H1 (cell line): Measurements from ENCODE around the gene UNC13D.

Experiments
- CREB1 ChIP-seq: IDR thresholded peaks from 2 replicates; pipeline ENCODE4 v1.6.1; 2012; ENCODE audit warnings: inconsistent platforms
- EP300 ChIP-seq, 2 experiments: IDR thresholded peaks; 1 replicate in 1 of 2; 2 replicates in 1 of 2; pipeline ENCODE4 v1.6.1; 2011 to 2012; ENCODE audit warnings: low read depth in 2 of 2, low read length in 2 of 2, mild to moderate bottlenecking in 2 of 2, borderline replicate concordance in 1 of 2, inconsistent platforms in 1 of 2, moderate library complexity in 1 of 2
- EZH2 ChIP-seq: fragments of 200-600 bp; sonication (generic); IDR thresholded peaks from 2 replicates; pipeline ENCODE4 v1.7.1; 2012; ENCODE audit warnings: low read depth, mild to moderate bottlenecking, moderate library complexity, low read length, inconsistent platforms; ENCODE audit not compliant: severe bottlenecking
- POLR2AphosphoS5 ChIP-seq: IDR thresholded peaks from 2 replicates; pipeline ENCODE4 v1.6.1; 2011; ENCODE audit warnings: low read depth, low read length
- RAD21 ChIP-seq, 2 experiments: IDR thresholded peaks in 1 of 2; conservative IDR thresholded peaks in 1 of 2; 2 replicates each; pipeline ENCODE4 v1.6.1; 2011; ENCODE audit warnings: low read depth in 2 of 2, low read length in 2 of 2, improper control_type of control experiment in 1 of 2, inconsistent platforms in 1 of 2, mild to moderate bottlenecking in 1 of 2, moderate library complexity in 1 of 2
- RBBP5 ChIP-seq: IDR thresholded peaks from 2 replicates; pipeline ENCODE4 v1.7.1; 2012; ENCODE audit warnings: low read depth, mild to moderate bottlenecking, inconsistent platforms, low read length, moderate library complexity, borderline replicate concordance
- RXRA ChIP-seq: IDR thresholded peaks from 2 replicates; pipeline ENCODE4 v1.6.1; 2011; ENCODE audit warnings: low read depth, mild to moderate bottlenecking, low read length, moderate library complexity; ENCODE audit not compliant: insufficient read depth
- TF ChIP-seq, protein P1 (sequence below), 3 experiments: IDR thresholded peaks; 1 replicate in 2 of 3; 2 replicates in 1 of 3; pipeline versions ENCODE4 v1.5.1 to v1.6.1; 2011; ENCODE audit warnings: low read length in 3 of 3, mild to moderate bottlenecking in 3 of 3, inconsistent platforms in 2 of 3, low read depth in 1 of 3, moderate library complexity in 1 of 3; ENCODE audit not compliant: insufficient read depth in 1 of 3; ENCODE audit errors: control extremely low read depth in 1 of 3

DNA sequence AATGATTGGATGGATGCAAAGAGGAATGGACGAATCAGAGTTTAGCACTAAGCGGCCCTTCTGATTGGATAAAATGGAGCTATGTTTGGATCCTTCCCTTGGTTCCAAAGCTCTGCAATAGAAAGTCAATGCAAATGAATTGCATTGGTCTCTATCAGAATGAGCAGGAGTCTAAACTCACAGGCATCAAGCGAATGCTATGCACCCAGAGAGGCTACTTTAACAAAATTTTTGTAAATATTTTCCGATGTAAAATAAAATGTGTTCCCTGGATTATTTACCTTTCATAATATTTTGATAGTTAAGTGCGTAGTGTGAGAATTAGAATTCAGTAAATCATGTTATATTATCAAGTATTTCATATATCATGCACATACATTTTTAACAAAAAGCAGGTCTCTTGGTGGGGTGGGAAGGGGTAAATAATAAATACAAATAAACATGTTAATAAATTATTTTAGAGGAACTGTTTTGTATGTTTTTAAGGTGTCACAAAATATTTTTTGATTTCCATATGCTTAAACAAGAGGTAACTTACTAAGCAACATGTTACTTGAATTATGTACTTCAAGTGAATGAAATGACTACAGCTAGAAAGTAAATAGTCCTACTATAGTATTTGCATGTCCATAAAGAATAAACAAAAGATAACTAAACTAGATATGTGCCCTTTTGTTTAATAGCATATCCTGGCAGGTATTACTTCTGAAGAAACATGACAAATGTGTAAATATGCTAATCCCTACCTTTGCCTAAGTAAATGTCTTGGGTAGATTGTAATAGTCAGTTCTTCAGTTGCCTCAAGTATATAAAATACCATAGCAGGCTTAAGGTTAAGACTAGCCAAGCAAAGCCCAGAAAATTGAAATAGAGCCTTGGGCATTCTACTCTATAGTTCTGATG is 64.0 kb downstream of the UNC13D start:
- TF ChIP-seq EZH2 (no peak), RAD21 (IDR thresholded peaks at IDR 0.05 in 1 of 2, conservative IDR thresholded peaks at IDR 0.05 in 1 of 2; ENCODE audit: low read depth in 2 of 2, low read length in 2 of 2) (no peak), RBBP5 (no peak), EP300 (IDR thresholded peaks at IDR 0.05; ENCODE audit: borderline replicate concordance in 1 of 2, low read depth in 2 of 2, low read length in 2 of 2) (no peak), POLR2AphosphoS5 (no peak), RXRA (no peak), CREB1 (no peak)
- TF ChIP-seq, protein P1, sequence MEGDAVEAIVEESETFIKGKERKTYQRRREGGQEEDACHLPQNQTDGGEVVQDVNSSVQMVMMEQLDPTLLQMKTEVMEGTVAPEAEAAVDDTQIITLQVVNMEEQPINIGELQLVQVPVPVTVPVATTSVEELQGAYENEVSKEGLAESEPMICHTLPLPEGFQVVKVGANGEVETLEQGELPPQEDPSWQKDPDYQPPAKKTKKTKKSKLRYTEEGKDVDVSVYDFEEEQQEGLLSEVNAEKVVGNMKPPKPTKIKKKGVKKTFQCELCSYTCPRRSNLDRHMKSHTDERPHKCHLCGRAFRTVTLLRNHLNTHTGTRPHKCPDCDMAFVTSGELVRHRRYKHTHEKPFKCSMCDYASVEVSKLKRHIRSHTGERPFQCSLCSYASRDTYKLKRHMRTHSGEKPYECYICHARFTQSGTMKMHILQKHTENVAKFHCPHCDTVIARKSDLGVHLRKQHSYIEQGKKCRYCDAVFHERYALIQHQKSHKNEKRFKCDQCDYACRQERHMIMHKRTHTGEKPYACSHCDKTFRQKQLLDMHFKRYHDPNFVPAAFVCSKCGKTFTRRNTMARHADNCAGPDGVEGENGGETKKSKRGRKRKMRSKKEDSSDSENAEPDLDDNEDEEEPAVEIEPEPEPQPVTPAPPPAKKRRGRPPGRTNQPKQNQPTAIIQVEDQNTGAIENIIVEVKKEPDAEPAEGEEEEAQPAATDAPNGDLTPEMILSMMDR (IDR thresholded peaks at IDR 0.05; ENCODE audit: control extremely low read depth in 1 of 3, insufficient read depth in 1 of 3, low read depth in 1 of 3, low read length in 3 of 3): no peak
